HG03066 (cell line): Measurements from ENCODE around the gene DISP2.

Experiments
- ATAC-seq: cut with Tn5 transposase; IDR thresholded peaks from one replicate; pipeline ENCODE4 v1.9.1; 2021; ENCODE audit warnings: low read depth; ENCODE audit not compliant: unreplicated experiment

The DISP2 gene

GRCh38 chr15:40386480-40386879 is 28.5 kb downstream of the DISP2 start:
- ATAC-seq, result no peak

GRCh38 chr15:40388941-40389823 is 31.2 kb downstream of the DISP2 start:
- no peak for ATAC-seq

GRCh38 chr15:40389824-40390595 is 32.0 kb downstream of the DISP2 start:
- ATAC-seq, result no peak

GRCh38 chr15:40392986-40393948 is 35.2 kb downstream of the DISP2 start:
- ATAC-seq, result no peak

- ATAC-seq, result no peak
These were observed 39.8 kb downstream of the DISP2 start for GRCh38 chr15:40397688-40398412.

GRCh38 chr15:40398413-40398873 is 40.4 kb downstream of the DISP2 start:
- ATAC-seq, result peak; percentile 80

GRCh38 chr15:40399370-40399769 is 41.4 kb downstream of the DISP2 start:
- no peak for ATAC-seq

- ATAC-seq, result peak; percentile 83
These were observed 47.7 kb downstream of the DISP2 start, which contains the start of gene IVD for GRCh38 chr15:40405501-40406381. IVD (plus strand) TSS chr15:40405795; CDS start chr15:40405828, 33 bp downstream.

GRCh38 chr15:40407330-40407990 is 49.4 kb downstream of the DISP2 start:
- ATAC-seq, result peak; percentile 60

- no peak for ATAC-seq
These were observed 51.3 kb downstream of the DISP2 start for GRCh38 chr15:40409366-40409765.

- ATAC-seq, result no peak
These were observed 52.5 kb downstream of the DISP2 start for GRCh38 chr15:40410476-40410875.

GRCh38 chr15:40412095-40412759 is 54.2 kb downstream of the DISP2 start:
- ATAC-seq, result no peak

- no peak for ATAC-seq
These were observed 55.0 kb downstream of the DISP2 start for GRCh38 chr15:40413036-40413435.

- ATAC-seq, result no peak
These were observed 56.8 kb downstream of the DISP2 start for GRCh38 chr15:40414816-40415215.

- no peak for ATAC-seq
These were observed 57.2 kb downstream of the DISP2 start for GRCh38 chr15:40415226-40415625.

- no peak for ATAC-seq
These were observed 58.0 kb downstream of the DISP2 start for GRCh38 chr15:40416056-40416455.

GRCh38 chr15:40418126-40418525 is 60.1 kb downstream of the DISP2 start:
- no peak for ATAC-seq
